Lower leg skin (tissue), 3 donors: ENCODE data around the gene CLHC1.
"Not testable (repeated sequence)": the region's sequence is repeated elsewhere in the genome, so short reads cannot be mapped to it uniquely, and the experiment has no call there.

Source experiments
- POLR2A ChIP-seq, 2 donors: fragments of 450-650 bp; IDR thresholded peaks; one replicate each; pipeline ENCODE4 v1.6.1; 2016 to 2017; ENCODE audit warnings: antibody characterized with exemption in 2 of 2, mild to moderate bottlenecking in 1 of 2, moderate library complexity in 1 of 2
- TF ChIP-seq, protein P1 (sequence below), 3 donors: fragments of 450-650 bp; IDR thresholded peaks; one replicate each; pipeline ENCODE4 v1.5.1; 2016; ENCODE audit warnings: antibody characterized with exemption in 3 of 3, mild to moderate bottlenecking in 3 of 3, moderate library complexity in 2 of 3

DNA sequence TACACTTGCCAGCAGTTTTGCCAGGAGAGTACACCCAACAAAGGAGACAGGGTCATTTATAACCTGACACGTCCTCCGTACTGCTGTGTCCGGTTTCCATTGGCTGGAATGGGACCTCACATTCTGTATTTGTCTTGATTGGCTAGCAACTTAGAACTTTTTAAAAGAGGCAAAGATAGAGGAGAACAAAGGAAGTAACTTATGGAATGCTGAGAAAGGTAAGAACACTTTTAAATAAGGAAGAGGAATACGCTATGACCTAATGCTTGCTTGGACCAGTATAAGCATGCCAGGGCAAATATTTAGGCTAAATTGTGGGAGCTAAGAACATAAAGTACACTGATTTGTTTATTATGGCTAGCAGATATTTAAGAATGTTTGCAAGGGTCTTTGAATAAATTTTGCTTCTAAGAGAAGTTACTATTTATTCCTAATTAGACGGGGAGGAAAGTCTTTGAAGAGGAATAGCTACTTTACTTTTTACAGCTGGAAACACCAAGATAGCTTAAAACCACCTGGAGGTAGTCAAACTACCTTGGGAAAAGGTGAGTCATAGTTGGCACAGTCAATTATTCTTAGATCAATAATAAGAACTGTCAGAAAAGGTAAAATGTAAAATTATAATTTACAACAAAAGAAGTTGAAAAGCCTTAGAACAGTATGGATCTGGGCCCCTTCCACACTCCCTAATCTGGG, 48.9 kb upstream of the CLHC1 start:
- TF ChIP-seq, protein P1, sequence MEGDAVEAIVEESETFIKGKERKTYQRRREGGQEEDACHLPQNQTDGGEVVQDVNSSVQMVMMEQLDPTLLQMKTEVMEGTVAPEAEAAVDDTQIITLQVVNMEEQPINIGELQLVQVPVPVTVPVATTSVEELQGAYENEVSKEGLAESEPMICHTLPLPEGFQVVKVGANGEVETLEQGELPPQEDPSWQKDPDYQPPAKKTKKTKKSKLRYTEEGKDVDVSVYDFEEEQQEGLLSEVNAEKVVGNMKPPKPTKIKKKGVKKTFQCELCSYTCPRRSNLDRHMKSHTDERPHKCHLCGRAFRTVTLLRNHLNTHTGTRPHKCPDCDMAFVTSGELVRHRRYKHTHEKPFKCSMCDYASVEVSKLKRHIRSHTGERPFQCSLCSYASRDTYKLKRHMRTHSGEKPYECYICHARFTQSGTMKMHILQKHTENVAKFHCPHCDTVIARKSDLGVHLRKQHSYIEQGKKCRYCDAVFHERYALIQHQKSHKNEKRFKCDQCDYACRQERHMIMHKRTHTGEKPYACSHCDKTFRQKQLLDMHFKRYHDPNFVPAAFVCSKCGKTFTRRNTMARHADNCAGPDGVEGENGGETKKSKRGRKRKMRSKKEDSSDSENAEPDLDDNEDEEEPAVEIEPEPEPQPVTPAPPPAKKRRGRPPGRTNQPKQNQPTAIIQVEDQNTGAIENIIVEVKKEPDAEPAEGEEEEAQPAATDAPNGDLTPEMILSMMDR (IDR thresholded peaks at IDR 0.05): not testable (repeated sequence)
- TF ChIP-seq POLR2A (IDR thresholded peaks at IDR 0.05): not testable (repeated sequence)
